Loucy (cell line): ENCODE data around the gene SPEM2.

Experiments
- H2AFZ ChIP-seq: fragments of 200-600 bp; sonication (generic); 2 replicates; pipeline ENCODE4 v1.6.0; 2016; ENCODE audit warnings: antibody characterized with exemption, mild to moderate bottlenecking, low read length, moderate library complexity
- H3F3A ChIP-seq: fragments of 200-600 bp; 2 replicates; pipeline ENCODE4 v1.6.0; 2016; ENCODE audit warnings: antibody characterized with exemption, low read depth, mild to moderate bottlenecking
- H3K27me3 ChIP-seq: fragments of 200-600 bp; sonication (generic); 2 replicates; pipeline ENCODE4 v1.6.1; 2014; ENCODE audit warnings: low read length, mild to moderate bottlenecking; ENCODE audit not compliant: insufficient read depth, poor library complexity, severe bottlenecking
- H3K36me3 ChIP-seq: fragments of 200-600 bp; sonication (generic); 2 replicates; pipeline ENCODE4 v1.6.1; 2016; ENCODE audit warnings: low read length; ENCODE audit not compliant: insufficient read depth
- H3K4me1 ChIP-seq: fragments of 200-600 bp; sonication (generic); 2 replicates; pipeline ENCODE4 v1.5.1; 2014; ENCODE audit warnings: low read length, mild to moderate bottlenecking; ENCODE audit not compliant: insufficient read depth, poor library complexity, severe bottlenecking
- H3K4me2 ChIP-seq: fragments of 200-600 bp; sonication (generic); 2 replicates; pipeline ENCODE4 v1.6.0; 2014; ENCODE audit warnings: antibody characterized with exemption, low read length, low read depth, mild to moderate bottlenecking; ENCODE audit not compliant: poor library complexity, severe bottlenecking
- H3K4me3 ChIP-seq: fragments of 200-600 bp; sonication (generic); 2 replicates; pipeline ENCODE4 v1.5.1; 2014; ENCODE audit warnings: low read length, mild to moderate bottlenecking, mixed read lengths; ENCODE audit not compliant: poor library complexity, severe bottlenecking
- H3K79me2 ChIP-seq: fragments of 200-600 bp; sonication (generic); 2 replicates; pipeline ENCODE4 v1.6.1; 2014; ENCODE audit warnings: low read length; ENCODE audit not compliant: insufficient read depth
- H3K9ac ChIP-seq: fragments of 200-600 bp; sonication (generic); 2 replicates; pipeline ENCODE4 v1.6.0; 2014; ENCODE audit warnings: mild to moderate bottlenecking, low read depth, low read length, moderate library complexity; ENCODE audit not compliant: poor library complexity, severe bottlenecking
- H3K9me2 ChIP-seq: fragments of 200-600 bp; sonication (generic); replicated peaks from 2 replicates; pipeline ENCODE4 v1.6.1; 2016; ENCODE audit warnings: low read depth, low read length, mixed read lengths
- H3K9me3 ChIP-seq: fragments of 200-600 bp; sonication (generic); 2 replicates; pipeline ENCODE4 v1.6.1; 2014; ENCODE audit warnings: mild to moderate bottlenecking, antibody characterized with exemption, low read length, low read depth; ENCODE audit not compliant: insufficient read depth
- H4K20me1 ChIP-seq: fragments of 200-600 bp; sonication (generic); 2 replicates; pipeline ENCODE4 v1.6.0; 2014; ENCODE audit warnings: antibody characterized with exemption, low read length, mild to moderate bottlenecking; ENCODE audit not compliant: insufficient read depth, poor library complexity, severe bottlenecking
- CTCF ChIP-seq: fragments of 200-600 bp; sonication (generic); conservative IDR thresholded peaks from 2 replicates; pipeline ENCODE4 v1.5.1; 2014; ENCODE audit warnings: mild to moderate bottlenecking, antibody characterized with exemption, low read length
- EZH2phosphoT487 ChIP-seq: fragments of 200-600 bp; IDR thresholded peaks from 2 replicates; pipeline ENCODE4 v1.6.1; 2018; ENCODE audit warnings: antibody characterized with exemption, mild to moderate bottlenecking, moderate library complexity, borderline replicate concordance

The SPEM2 gene

DNA sequence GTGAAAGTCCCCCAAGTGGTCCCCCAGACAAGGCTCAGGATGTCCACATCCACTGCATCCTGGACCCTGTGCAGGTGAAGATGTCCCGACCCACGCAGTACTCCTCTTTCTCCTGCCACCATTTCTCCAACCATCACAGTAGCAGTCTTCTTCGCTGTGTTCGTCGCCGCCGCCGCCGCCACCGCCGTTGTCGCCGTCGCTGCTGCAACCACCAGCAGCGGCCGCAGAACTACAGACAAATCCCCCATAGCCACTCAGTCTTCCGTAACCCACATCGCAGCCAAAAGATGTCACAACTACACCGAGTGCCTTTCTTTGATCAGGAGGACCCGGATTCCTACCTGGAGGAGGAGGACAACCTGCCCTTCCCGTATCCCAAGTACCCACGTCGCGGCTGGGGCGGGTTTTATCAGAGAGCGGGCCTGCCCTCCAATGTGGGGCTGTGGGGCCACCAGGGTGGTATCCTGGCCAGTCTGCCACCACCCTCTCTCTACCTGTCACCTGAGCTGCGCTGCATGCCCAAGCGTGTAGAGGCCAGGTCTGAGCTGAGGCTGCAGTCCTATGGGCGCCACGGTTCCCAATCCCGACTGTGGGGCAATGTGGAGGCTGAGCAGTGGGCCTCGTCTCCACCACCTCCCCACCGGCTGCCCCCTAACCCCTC is 917 bp downstream of the SPEM2 start:
- Histone ChIP-seq H3K27me3 (no peaks in the 10 kb centered on the region), H3K9me3 (no peaks in the 10 kb centered on the region), H3K4me2 (no peak overlapping the region), H2AFZ (no peak overlapping the region), H3K9me2 (no peaks in the 10 kb centered on the region), H3K4me3 (no peak overlapping the region), H3K9ac (no peak overlapping the region), H3K4me1 (no peaks in the 10 kb centered on the region), H3K36me3 (no peaks in the 10 kb centered on the region), H4K20me1 (no peaks in the 10 kb centered on the region), H3F3A (no peaks in the 10 kb centered on the region), H3K79me2 (no peaks in the 10 kb centered on the region)
- TF ChIP-seq CTCF (no peak), EZH2phosphoT487 (no peak)

- no peaks in the 10 kb centered on the region for H3K4me1 ChIP-seq
- no peak overlapping the region for H3K4me3 ChIP-seq
- no peak overlapping the region for H3K9ac ChIP-seq
- no peaks in the 10 kb centered on the region for H3K9me3 ChIP-seq
- no peak overlapping the region for H3K4me2 ChIP-seq
- H2AFZ ChIP-seq: no peak overlapping the region
- H3K27me3 ChIP-seq: no peaks in the 10 kb centered on the region
- no peak for TF ChIP-seq EZH2phosphoT487
- TF ChIP-seq CTCF: no peak
- H3K36me3 ChIP-seq: no peaks in the 10 kb centered on the region
- H3F3A ChIP-seq: no peaks in the 10 kb centered on the region
- no peaks in the 10 kb centered on the region for H3K79me2 ChIP-seq
- H3K9me2 ChIP-seq: no peaks in the 10 kb centered on the region
- H4K20me1 ChIP-seq: no peaks in the 10 kb centered on the region
Observed at GRCh38 chr17:7426896-7427489, 1.6 kb downstream of the SPEM2 start.

DNA sequence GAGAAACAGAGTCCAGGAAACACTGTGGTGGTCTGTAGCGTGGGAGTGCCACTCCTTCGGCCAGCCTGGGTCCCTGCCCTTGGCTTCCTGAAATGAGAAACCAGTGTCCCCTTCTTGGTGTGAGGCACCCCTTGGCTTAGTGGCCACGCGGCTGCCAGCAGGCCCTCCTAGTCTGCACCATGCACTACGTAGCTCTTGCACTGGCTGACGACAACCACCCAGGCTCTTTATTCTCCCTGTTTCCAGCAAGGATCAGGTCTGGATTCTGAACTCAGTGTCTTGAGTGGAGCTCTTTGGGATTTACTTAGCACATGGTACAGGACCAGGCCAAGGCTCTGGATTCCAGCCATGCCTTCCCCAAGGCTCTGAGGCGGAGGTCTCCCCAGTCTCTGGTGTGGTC is 2.1 kb downstream of the SPEM2 start:
- TF ChIP-seq CTCF (no peak), EZH2phosphoT487 (no peak)
- H3K9ac ChIP-seq: no peak overlapping the region
- H3K4me1 ChIP-seq: no peaks in the 10 kb centered on the region
- no peaks in the 10 kb centered on the region for H3K79me2 ChIP-seq
- no peak overlapping the region for H3K4me3 ChIP-seq
- no peaks in the 10 kb centered on the region for H3K9me3 ChIP-seq
- no peaks in the 10 kb centered on the region for H3K9me2 ChIP-seq
- no peaks in the 10 kb centered on the region for H3K27me3 ChIP-seq
- no peaks in the 10 kb centered on the region for H4K20me1 ChIP-seq
- H3F3A ChIP-seq: no peaks in the 10 kb centered on the region
- H3K4me2 ChIP-seq: no peak overlapping the region
- no peak overlapping the region for H2AFZ ChIP-seq
- no peaks in the 10 kb centered on the region for H3K36me3 ChIP-seq
